Activated CD8-positive, alpha-beta memory T cell treated with anti-CD3 and anti-CD28 coated beads, Interleukin-2, amount 10 ng/mL, durations not matched to agents 7 days and 5 days (primary cell): ENCODE measurements around the gene SCAMP5. TPM values are rescaled to one million over a fixed set of nuclear protein-coding genes. Genes with fewer than 3 reads are reported as not detected.

ENCODE experiments used
- ATAC-seq: fragments of 150-1000 bp; cut with Tn5 transposase; one replicate; pipeline ENCODE4 v1.10.0; 2021; ENCODE audit warnings: moderate library complexity
- CTCF ChIA-PET: fragments of 350-600 bp; sonication (Branson Sonifier 250); formaldehyde crosslinking; loops from one replicate; lab custom pipeline; 2021; ENCODE audit warnings: antibody characterized with exemption; lab: Charles Lee
- DNase-seq: peaks from one replicate; pipeline ENCODE4 v3.0.0-alpha.2; 2020
- H3K27ac Mint-ChIP-seq: one replicate; pipeline ENCODE4 v1.8.0; 2021; ENCODE audit warnings: mild to moderate bottlenecking, mixed read lengths
- H3K27me3 Mint-ChIP-seq: one replicate; pipeline ENCODE4 v1.8.0; 2021; ENCODE audit warnings: mixed read lengths
- H3K36me3 Mint-ChIP-seq: one replicate; pipeline ENCODE4 v1.8.0; 2021; ENCODE audit warnings: mild to moderate bottlenecking, mixed read lengths
- H3K4me1 Mint-ChIP-seq: one replicate; pipeline ENCODE4 v1.8.0; 2021; ENCODE audit warnings: mixed read lengths
- H3K4me3 Mint-ChIP-seq: one replicate; pipeline ENCODE4 v1.8.0; 2021; ENCODE audit warnings: mild to moderate bottlenecking, moderate library complexity, mixed read lengths
- H3K9me3 Mint-ChIP-seq: one replicate; pipeline ENCODE4 v1.8.0; 2022; ENCODE audit warnings: low read depth, mixed read lengths
- total RNA-seq, 2 experiments: library from RNA; stranded (reverse); gene quantifications; one replicate each; pipeline ENCODE4 v1.2.3, GENCODE V29; 2021

Gene SCAMP5
- total RNA-seq, 2 experiments from 2014 or later: 0.61 to 0.94 TPM

DNA sequence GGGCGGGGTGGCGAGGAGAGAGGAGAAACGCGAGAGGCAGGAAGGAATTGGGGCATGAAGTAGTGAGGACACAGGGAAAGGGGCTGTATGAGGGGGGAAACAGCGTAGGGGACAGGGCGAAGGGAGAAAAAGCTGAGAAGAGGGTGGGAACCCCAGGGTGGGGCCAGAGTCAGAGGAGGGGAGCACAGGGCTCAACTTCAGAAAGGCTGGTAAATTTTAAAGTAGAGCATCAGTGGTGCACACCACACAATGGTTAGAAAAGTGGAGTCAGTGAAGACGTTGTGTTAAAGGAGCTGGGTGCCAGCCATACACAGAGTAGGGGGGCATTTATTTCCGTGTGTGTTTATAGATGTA is 35.8 kb upstream of the SCAMP5 start:
- Mint-ChIP-seq H3K4me3 (no peak overlapping the region), H3K9me3 (no peaks in the 10 kb centered on the region), H3K27ac (no peak overlapping the region), H3K36me3 (no peaks in the 10 kb centered on the region), H3K4me1 (peaks cover 46% of the 10 kb centered on the region), H3K27me3 (peaks cover 59% of the 10 kb centered on the region)
- no peak for DNase-seq
- CTCF ChIA-PET: interaction anchor here (1.1 to 5.3 kb wide), 7 partner anchors 9 to 325 kb away, joined by 3 to 18 read pairs (median 4); partner anchors contain the start of genes C15orf39 and CPLX3
- ATAC-seq: no peak

DNA sequence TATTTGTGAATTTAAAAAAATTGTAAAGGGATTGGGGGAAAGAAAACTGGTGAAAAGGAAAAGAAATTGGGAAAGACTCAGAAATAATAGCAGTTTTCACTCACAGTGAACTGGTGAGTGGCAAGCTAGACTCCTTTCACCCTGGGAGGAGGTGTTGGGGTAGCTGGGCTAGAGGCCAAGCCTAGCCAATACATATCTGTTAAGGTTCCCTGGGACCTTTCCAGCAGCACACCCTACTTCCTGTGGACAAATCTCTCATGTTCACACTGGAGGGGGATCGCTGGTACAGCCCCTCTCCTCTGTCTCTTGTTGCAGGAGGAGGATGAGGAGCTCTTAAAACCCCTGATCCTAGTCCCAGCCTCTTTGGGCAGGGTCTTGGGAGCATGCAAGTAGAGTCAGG is 35.1 kb upstream of the SCAMP5 start:
- Mint-ChIP-seq H3K4me3 (no peak overlapping the region), H3K27me3 (peaks cover 59% of the 10 kb centered on the region), H3K4me1 (peaks cover 41% of the 10 kb centered on the region), H3K36me3 (no peaks in the 10 kb centered on the region), H3K27ac (no peak overlapping the region), H3K9me3 (no peaks in the 10 kb centered on the region)
- DNase-seq: no peak
- ATAC-seq: no peak
- CTCF ChIA-PET: interaction anchor here (0.8 to 5.3 kb wide), 5 partner anchors 10 to 177 kb away, joined by 3 to 18 read pairs (median 4); partner anchors contain the start of gene CPLX3

DNA sequence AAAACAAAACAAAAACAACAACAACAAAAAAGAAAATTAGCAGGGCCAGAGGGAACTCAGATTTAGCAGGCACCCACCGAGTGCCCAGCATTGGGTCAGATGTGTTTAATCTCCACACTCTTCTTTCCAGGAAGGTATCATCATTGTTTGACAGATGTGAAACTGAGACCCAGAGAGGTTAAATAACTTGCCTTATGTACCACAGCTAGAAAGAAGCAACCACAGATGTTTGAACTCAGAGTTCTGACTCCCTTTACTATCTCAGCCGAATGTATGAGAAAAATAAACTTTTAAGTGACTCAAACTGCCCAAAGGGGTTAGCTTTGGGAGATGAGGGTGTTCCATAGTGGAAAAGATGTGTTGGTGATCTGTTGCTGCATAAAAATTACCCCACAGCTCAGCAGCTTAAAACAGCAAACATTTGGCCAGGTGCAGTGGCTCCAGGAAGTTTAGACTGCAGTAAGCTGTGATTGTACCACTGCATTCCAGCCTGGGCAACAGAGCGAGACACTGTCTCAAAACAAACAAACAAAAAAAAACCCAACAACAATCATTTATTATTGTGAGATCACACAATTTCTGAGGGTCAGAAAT is 34.3 kb upstream of the SCAMP5 start:
- CTCF ChIA-PET: interaction anchor here (0.8 to 3.3 kb wide), 4 partner anchors 11 to 329 kb away, joined by 3 to 11 read pairs (median 4); no protein-coding TSS in a partner anchor
- no peak for DNase-seq
- no peaks in the 10 kb centered on the region for H3K9me3 Mint-ChIP-seq
- H3K27ac Mint-ChIP-seq: no peak overlapping the region
- H3K4me3 Mint-ChIP-seq: no peak overlapping the region
- H3K4me1 Mint-ChIP-seq: peaks cover 33% of the 10 kb centered on the region
- no peaks in the 10 kb centered on the region for H3K36me3 Mint-ChIP-seq
- ATAC-seq: no peak
- H3K27me3 Mint-ChIP-seq: peaks cover 53% of the 10 kb centered on the region

DNA sequence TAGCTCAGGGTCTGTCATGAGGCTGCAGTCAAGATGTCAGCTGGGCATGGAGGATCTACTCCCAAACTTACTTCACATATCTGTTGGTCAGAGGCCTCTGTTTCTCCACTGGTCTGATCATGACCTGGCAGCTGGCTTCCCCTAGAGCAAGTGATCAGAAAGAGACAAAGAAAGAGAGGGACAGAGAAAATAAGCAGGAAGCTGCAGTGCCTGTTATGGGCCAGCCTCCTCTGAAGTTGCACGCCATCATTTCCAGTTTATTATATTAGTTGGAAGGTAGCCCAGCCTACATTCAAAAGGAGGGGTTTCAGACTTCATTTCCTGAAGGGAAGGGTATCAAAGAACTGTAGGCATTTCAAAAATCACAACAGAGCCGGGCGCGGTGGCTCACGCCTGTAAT is 33.7 kb upstream of the SCAMP5 start:
- H3K36me3 Mint-ChIP-seq: no peaks in the 10 kb centered on the region
- H3K27ac Mint-ChIP-seq: no peak overlapping the region
- DNase-seq: no peak
- H3K4me1 Mint-ChIP-seq: peaks cover 32% of the 10 kb centered on the region
- H3K27me3 Mint-ChIP-seq: peaks cover 53% of the 10 kb centered on the region
- CTCF ChIA-PET: interaction anchor here (0.9 to 3.3 kb wide), 4 partner anchors 8 to 329 kb away, joined by 3 to 11 read pairs (median 4); no protein-coding TSS in a partner anchor
- ATAC-seq: no peak
- H3K4me3 Mint-ChIP-seq: no peak overlapping the region
- H3K9me3 Mint-ChIP-seq: no peaks in the 10 kb centered on the region

DNA sequence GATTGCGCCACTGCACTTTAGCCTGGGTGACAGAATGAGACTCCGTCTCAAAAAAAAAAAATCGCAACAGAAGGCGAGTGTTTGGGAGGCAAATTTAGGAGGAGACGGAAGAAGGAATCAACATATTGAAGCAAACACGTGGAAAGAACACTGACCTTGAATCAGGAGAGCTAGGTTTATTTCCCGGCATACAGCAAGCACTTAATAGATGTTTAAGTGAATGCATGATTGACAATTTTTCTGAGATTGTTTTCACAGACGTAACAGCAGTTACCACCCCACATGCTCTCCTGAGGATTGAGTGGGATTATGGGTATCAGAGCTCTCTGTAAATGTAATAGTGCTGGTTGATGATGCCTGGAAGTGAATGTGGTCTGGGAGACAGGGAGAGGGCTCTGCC is 33.1 kb upstream of the SCAMP5 start:
- no peak for DNase-seq
- CTCF ChIA-PET: interaction anchor here (0.9 to 1.3 kb wide), 2 partner anchors 9 to 242 kb away, joined by 3 to 4 read pairs; no protein-coding TSS in a partner anchor
- no peaks in the 10 kb centered on the region for H3K9me3 Mint-ChIP-seq
- no peaks in the 10 kb centered on the region for H3K36me3 Mint-ChIP-seq
- H3K27me3 Mint-ChIP-seq: peaks cover 53% of the 10 kb centered on the region
- H3K4me1 Mint-ChIP-seq: peaks cover 32% of the 10 kb centered on the region
- no peak overlapping the region for H3K4me3 Mint-ChIP-seq
- no peak for ATAC-seq
- no peak overlapping the region for H3K27ac Mint-ChIP-seq

DNA sequence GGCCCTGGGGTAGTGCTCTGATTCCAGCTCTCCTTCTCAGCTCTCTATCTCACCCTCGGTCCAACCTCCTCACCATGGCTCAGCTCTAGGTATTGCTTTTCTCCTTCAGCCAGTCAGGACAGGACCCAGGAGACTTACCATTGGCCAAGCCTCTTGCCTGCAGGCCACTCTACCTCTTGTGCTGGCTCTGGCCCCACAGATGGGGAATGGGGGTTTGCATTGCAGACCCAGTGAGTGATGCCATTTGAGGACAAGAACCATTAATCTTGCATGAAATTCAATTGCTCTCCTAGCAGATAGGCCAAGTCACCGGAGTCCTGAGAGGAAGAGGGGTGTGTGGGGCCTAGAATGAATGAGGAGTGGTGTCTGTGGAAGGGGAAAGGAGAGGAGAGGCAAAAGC is 32.7 kb upstream of the SCAMP5 start:
- Mint-ChIP-seq H3K9me3 (no peaks in the 10 kb centered on the region), H3K4me1 (peaks cover 28% of the 10 kb centered on the region), H3K4me3 (no peak overlapping the region), H3K27me3 (peaks cover 49% of the 10 kb centered on the region), H3K27ac (no peak overlapping the region), H3K36me3 (no peaks in the 10 kb centered on the region)
- ATAC-seq: no peak
- DNase-seq: no peak
- CTCF ChIA-PET: interaction anchor here (0.8 to 1.3 kb wide), 3 partner anchors 9 to 242 kb away, joined by 3 to 4 read pairs (median 3); no protein-coding TSS in a partner anchor

DNA sequence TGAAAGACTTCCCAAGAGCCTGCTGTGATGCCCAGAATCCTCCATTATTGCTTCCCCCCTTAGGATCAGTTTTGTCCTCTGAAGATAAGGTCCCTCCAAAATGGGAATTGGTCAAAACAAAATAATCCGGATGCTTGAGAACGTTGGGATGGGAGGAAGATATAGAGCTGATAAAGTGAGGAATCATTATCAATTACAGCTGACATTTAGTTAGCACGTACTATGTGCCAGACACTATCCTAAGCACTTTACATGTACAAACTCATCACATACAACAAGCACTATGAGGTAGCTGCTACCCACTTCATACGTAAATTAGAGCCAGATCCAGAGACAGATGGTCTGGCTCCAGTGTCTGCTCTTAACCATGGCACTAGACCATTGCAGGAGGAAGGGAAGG is 32.1 kb upstream of the SCAMP5 start:
- Mint-ChIP-seq H3K27ac (no peak overlapping the region), H3K36me3 (no peaks in the 10 kb centered on the region), H3K27me3 (peaks cover 44% of the 10 kb centered on the region), H3K4me3 (no peak overlapping the region), H3K4me1 (peaks cover 24% of the 10 kb centered on the region), H3K9me3 (no peaks in the 10 kb centered on the region)
- ATAC-seq: no peak
- no peak for DNase-seq
- CTCF ChIA-PET: interaction anchor here (0.8 kb wide), 1 partner anchor 194 kb away, joined by 3 read pairs; no protein-coding TSS in a partner anchor

DNA sequence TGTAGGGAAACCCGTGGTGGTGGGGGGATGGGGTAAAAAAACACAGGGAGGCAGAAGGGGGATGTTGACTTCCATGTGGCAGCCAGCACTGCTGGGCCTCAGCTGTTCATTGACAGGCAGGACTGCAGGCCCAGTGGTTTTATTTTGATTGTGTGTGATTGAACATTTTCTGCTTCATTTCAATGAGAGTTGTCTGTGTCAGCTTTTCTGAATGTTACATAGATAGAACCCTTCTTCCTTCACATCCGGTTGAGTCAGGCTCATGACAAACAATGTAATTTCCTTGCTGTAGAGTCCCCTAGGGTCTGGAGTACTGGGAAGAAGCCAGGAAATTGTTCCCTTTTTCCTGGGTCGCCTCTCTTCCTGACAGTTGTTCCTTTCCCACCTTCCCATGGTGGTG is 30.6 kb upstream of the SCAMP5 start:
- Mint-ChIP-seq H3K4me1 (peaks cover 14% of the 10 kb centered on the region), H3K9me3 (no peaks in the 10 kb centered on the region), H3K27ac (no peak overlapping the region), H3K27me3 (peaks cover 28% of the 10 kb centered on the region), H3K4me3 (no peak overlapping the region), H3K36me3 (no peaks in the 10 kb centered on the region)
- CTCF ChIA-PET: no interaction called here
- no peak for ATAC-seq
- DNase-seq: no peak

DNA sequence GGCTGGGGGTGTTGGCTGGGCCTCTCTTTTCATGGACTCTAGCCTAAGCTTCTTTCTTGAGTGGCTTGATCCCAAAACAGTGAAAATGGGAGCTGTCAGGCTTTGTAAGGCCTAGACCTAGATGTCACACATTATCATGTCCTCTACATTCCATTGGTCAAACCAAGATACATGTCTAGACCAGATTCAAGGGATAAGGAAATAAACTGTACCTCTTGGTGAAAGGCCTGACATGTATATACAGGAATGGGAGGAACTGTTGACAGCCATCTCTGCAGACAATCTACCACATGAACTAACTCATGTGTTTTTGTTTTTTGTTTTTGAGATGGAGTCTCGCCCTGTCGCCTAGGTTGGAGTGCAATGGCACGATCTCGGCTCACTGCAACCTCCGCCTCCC is 27.7 kb upstream of the SCAMP5 start:
- DNase-seq (no peak), ATAC-seq (no peak)
- Mint-ChIP-seq H3K27ac (no peak overlapping the region), H3K4me1 (no peaks in the 10 kb centered on the region), H3K4me3 (no peak overlapping the region), H3K27me3 (peaks cover 7% of the 10 kb centered on the region), H3K36me3 (no peaks in the 10 kb centered on the region), H3K9me3 (no peaks in the 10 kb centered on the region)
- CTCF ChIA-PET: interaction anchor here (1.0 to 1.5 kb wide), 3 partner anchors 8 to 65 kb away, joined by 3 to 5 read pairs (median 3); no protein-coding TSS in a partner anchor

DNA sequence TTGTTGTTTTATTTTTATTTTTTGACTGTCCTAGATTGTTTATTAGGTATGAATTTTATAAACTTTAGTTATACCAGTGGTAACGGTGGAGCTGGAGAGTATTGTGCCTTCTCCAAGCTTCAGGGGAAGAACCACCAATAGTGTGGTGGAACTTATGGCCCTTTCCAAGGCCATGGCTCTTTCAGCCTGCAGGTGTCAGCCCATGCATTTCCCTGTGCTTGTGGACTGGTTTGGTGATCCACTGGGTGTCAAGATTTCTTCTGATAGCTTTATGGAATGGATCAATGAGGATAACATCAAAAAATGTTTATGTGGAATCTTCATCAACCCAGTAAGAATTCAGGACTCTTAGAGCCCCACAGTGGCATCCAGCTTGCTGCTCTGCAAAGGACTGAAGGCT is 19.2 kb upstream of the SCAMP5 start:
- Mint-ChIP-seq H3K27ac (no peak overlapping the region), H3K4me3 (no peak overlapping the region), H3K9me3 (no peaks in the 10 kb centered on the region), H3K36me3 (no peaks in the 10 kb centered on the region), H3K27me3 (peaks cover 17% of the 10 kb centered on the region), H3K4me1 (peaks cover 11% of the 10 kb centered on the region)
- CTCF ChIA-PET: interaction anchor here (0.6 to 2.5 kb wide), 4 partner anchors 8 to 299 kb away, joined by 3 to 6 read pairs (median 3); no protein-coding TSS in a partner anchor
- ATAC-seq (no peak), DNase-seq (no peak)

DNA sequence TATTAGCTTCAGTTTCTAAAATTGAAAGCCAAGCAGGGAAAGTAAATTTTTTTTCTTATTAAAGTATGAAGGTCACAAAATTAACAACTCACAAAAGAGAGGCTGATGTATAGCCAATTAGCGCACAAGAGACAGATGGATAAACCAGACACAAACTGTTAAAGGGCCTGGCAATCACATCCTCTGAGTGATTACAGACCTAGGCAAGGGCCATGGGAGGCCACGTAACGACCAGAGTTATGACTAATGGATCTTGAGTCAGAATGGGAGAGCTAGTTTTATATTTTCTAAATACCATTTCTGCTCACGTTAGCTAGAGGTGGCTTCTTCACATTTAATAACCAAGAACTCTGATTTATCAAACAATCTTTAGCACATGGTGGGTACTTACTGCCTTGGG is 17.8 kb upstream of the SCAMP5 start:
- peaks cover 17% of the 10 kb centered on the region for H3K27me3 Mint-ChIP-seq
- DNase-seq (peak; percentile 61), ATAC-seq (peak; percentile 86)
- H3K27ac Mint-ChIP-seq: no peak overlapping the region
- H3K4me1 Mint-ChIP-seq: peaks cover 14% of the 10 kb centered on the region
- H3K36me3 Mint-ChIP-seq: no peaks in the 10 kb centered on the region
- H3K9me3 Mint-ChIP-seq: no peaks in the 10 kb centered on the region
- no peak overlapping the region for H3K4me3 Mint-ChIP-seq
- CTCF ChIA-PET: interaction anchor here (1.3 to 2.3 kb wide), 2 partner anchors 10 to 27 kb away, joined by 5 to 9 read pairs; no protein-coding TSS in a partner anchor

DNA sequence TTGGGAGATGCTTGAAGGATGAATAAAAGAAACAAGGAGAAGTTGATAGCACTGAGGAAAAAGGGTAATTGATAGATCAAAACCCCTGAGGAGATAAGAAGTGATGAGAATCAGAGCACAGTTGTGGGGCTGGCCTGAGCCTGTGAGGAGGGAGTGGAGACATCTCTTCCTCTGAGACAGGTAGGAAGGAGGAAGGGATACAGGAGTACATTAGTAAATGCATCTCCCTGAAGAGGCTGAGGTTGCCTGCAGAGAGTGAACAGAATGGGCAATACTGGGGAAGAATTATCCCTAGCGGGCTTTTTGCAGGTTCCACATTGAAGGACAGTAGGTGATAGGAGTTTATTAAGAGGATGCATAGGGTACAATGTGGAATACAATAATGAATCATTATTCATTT is 17.3 kb upstream of the SCAMP5 start:
- CTCF ChIA-PET: interaction anchor here (0.7 to 2.3 kb wide), 3 partner anchors 10 to 27 kb away, joined by 3 to 9 read pairs (median 5); partner anchors contain the start of gene RPP25
- ATAC-seq: no peak
- H3K27ac Mint-ChIP-seq: no peak overlapping the region
- H3K4me1 Mint-ChIP-seq: peaks cover 16% of the 10 kb centered on the region
- no peaks in the 10 kb centered on the region for H3K9me3 Mint-ChIP-seq
- peaks cover 12% of the 10 kb centered on the region for H3K27me3 Mint-ChIP-seq
- DNase-seq: no peak
- H3K4me3 Mint-ChIP-seq: no peak overlapping the region
- no peaks in the 10 kb centered on the region for H3K36me3 Mint-ChIP-seq

DNA sequence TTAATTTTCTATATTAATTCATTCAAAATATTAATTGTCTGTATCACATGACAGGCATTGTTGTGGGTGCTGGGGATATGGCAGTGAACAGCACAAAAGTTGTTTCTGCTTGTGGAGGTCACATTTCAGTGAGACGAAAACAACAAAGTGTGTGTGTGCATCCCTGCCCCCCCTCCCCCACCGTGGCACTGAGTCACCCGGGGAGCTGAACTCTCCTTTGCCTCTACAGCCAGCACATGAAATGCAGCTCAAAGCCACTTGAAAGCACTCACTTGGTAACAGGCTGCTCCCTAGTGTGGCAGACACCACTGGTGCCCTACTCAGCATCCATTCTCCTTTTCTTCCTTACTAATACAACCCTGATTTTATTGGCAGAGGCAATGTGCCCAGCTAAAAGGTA is 16.9 kb upstream of the SCAMP5 start:
- ATAC-seq: no peak
- Mint-ChIP-seq H3K27me3 (peaks cover 12% of the 10 kb centered on the region), H3K36me3 (no peaks in the 10 kb centered on the region), H3K4me3 (no peak overlapping the region), H3K9me3 (no peaks in the 10 kb centered on the region), H3K4me1 (peaks cover 17% of the 10 kb centered on the region), H3K27ac (no peak overlapping the region)
- DNase-seq: peak; percentile 58
- CTCF ChIA-PET: interaction anchor here (0.6 to 2.3 kb wide), 3 partner anchors 9 to 327 kb away, joined by 3 to 9 read pairs (median 3); partner anchors contain the start of gene RPP25

DNA sequence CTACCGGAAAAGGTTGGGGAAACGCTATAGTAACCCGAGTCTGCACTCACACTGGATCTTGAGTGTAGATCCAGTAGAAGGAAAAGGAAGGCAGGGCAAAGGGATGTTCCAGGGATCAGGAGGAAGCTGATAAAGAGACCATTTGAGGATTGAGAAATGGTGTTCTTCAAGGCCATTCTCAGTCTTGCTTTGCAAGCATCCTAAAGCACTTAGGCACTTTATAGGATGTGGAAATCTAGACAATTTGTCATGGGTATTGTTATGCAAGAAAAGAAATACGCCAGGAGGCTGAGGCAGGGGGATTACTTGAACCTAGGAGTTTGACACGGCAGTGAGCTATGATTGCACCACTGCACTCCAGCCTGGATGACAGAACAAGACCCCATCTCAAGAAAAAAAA is 13.2 kb upstream of the SCAMP5 start:
- Mint-ChIP-seq H3K27me3 (peaks cover 15% of the 10 kb centered on the region), H3K27ac (no peak overlapping the region), H3K4me1 (peaks cover 28% of the 10 kb centered on the region), H3K9me3 (no peaks in the 10 kb centered on the region), H3K4me3 (no peak overlapping the region), H3K36me3 (no peaks in the 10 kb centered on the region)
- CTCF ChIA-PET: no interaction called here
- no peak for ATAC-seq
- no peak for DNase-seq
